CMK (cell line): ENCODE results near the gene TPP1.

Source experiments
- DNase-seq: peaks from one replicate; pipeline ENCODE4 v3.0.0-alpha.2; 2010; ENCODE audit warnings: low read depth

Gene TPP1

GRCh38 chr11:6587360-6587953 lies 31.8 kb downstream of the TPP1 start:
- DNase-seq = no peak

GRCh38 chr11:6586434-6587359 lies 32.5 kb downstream of the TPP1 start:
- no peak for DNase-seq

- DNase-seq = no peak
These were observed 34.7 kb downstream of the TPP1 start for GRCh38 chr11:6584528-6584927.

GRCh38 chr11:6583584-6583983 lies 35.6 kb downstream of the TPP1 start:
- no peak for DNase-seq

- DNase-seq = no peak
These were observed 39.5 kb downstream of the TPP1 start for GRCh38 chr11:6579681-6580080.

GRCh38 chr11:6578134-6578533 lies 41.1 kb downstream of the TPP1 start:
- DNase-seq = no peak

- no peak for DNase-seq
These were observed 42.5 kb downstream of the TPP1 start for GRCh38 chr11:6576471-6577373.

- DNase-seq = no peak
These were observed 44.2 kb downstream of the TPP1 start for GRCh38 chr11:6574816-6575715.

- no peak for DNase-seq
These were observed 47.0 kb downstream of the TPP1 start for GRCh38 chr11:6572215-6572614.

GRCh38 chr11:6571434-6572008 lies 47.7 kb downstream of the TPP1 start:
- DNase-seq = no peak

- DNase-seq = no peak
These were observed 48.4 kb downstream of the TPP1 start for GRCh38 chr11:6570691-6571427.

GRCh38 chr11:6569706-6570105 lies 49.5 kb downstream of the TPP1 start:
- no peak for DNase-seq

- DNase-seq = peak; percentile 24
These were observed 50.9 kb downstream of the TPP1 start for GRCh38 chr11:6568191-6568918.

GRCh38 chr11:6567371-6567745 lies 51.9 kb downstream of the TPP1 start:
- no peak for DNase-seq

GRCh38 chr11:6566704-6567370 lies 52.4 kb downstream of the TPP1 start:
- DNase-seq = no peak

- DNase-seq = no peak
These were observed 53.1 kb downstream of the TPP1 start for GRCh38 chr11:6565988-6566703.

GRCh38 chr11:6565325-6565724 lies 53.9 kb downstream of the TPP1 start:
- DNase-seq = no peak

GRCh38 chr11:6563667-6564066 lies 55.6 kb downstream of the TPP1 start:
- DNase-seq = no peak
